T-cell (primary cell): Measurements from ENCODE around the gene PTPRJ. TPM values are rescaled to one million over a fixed set of nuclear protein-coding genes. Genes with fewer than 3 reads are reported as not detected.

Source experiments
- ATAC-seq, 4 experiments: fragments of 200-7000 bp in 3 of 4; fragments of 150-1000 bp in 1 of 4; cut with Tn5 transposase; replicated peaks in 1 of 4; 1 replicate in 3 of 4; 2 replicates in 1 of 4; pipeline ENCODE4 v1.10.0; 2021; ENCODE audit warnings: moderate library complexity in 3 of 4, mild to moderate bottlenecking in 2 of 4, moderate number of reproducible peaks in 1 of 4
- CTCF ChIA-PET, 2 donors: fragments of 300-600 bp; sonication (Branson Sonifier 250); formaldehyde crosslinking; loops; one replicate each; lab custom pipeline; 2022; ENCODE audit warnings: antibody characterized with exemption in 2 of 2; lab: Charles Lee
- POLR2A ChIA-PET, 2 donors: fragments of 300-600 bp; sonication (Branson Sonifier 250); formaldehyde crosslinking; loops; one replicate each; lab custom pipeline; 2022; ENCODE audit warnings: antibody characterized with exemption in 2 of 2; lab: Charles Lee
- DNase-seq, 35 experiments: peaks; one replicate each; pipeline versions ENCODE4 v3.0.0 to v3.0.0-alpha.2; 2013 to 2023
- H3K27ac ChIP-seq: one replicate; pipeline ENCODE4 v1.5.1; 2013; ENCODE audit warnings: low read length
- H3K27me3 ChIP-seq, 2 experiments: replicated peaks in 1 of 2; 1 replicate in 1 of 2; 2 replicates in 1 of 2; pipeline versions ENCODE4 v1.6.1 to v1.7.0; 2013; ENCODE audit warnings: low read length in 1 of 2, mixed read lengths in 1 of 2; ENCODE audit not compliant: control insufficient read depth in 2 of 2, insufficient read depth in 2 of 2; ENCODE audit errors: extremely low read depth in 1 of 2
- H3K36me3 ChIP-seq, 2 donors: 1 replicate in 1 of 2; 2 replicates in 1 of 2; pipeline versions ENCODE4 v1.6.1 to v1.7.0; 2013; ENCODE audit warnings: low read length in 1 of 2; ENCODE audit not compliant: control insufficient read depth in 2 of 2, insufficient read depth in 1 of 2; ENCODE audit errors: extremely low read depth in 1 of 2
- H3K4me1 ChIP-seq, 2 experiments: 1 replicate in 1 of 2; 2 replicates in 1 of 2; pipeline versions ENCODE4 v1.6.1 to v1.7.0; 2013; ENCODE audit warnings: low read length in 2 of 2, mixed read lengths in 1 of 2; ENCODE audit not compliant: insufficient read depth in 2 of 2, control insufficient read depth in 1 of 2; ENCODE audit errors: extremely low read depth in 1 of 2
- H3K4me3 ChIP-seq, 2 donors: 1 replicate in 1 of 2; 2 replicates in 1 of 2; pipeline versions ENCODE4 v1.5.1 to v1.7.0; 2013; ENCODE audit warnings: mild to moderate bottlenecking in 2 of 2, low read length in 1 of 2, moderate library complexity in 1 of 2; ENCODE audit not compliant: control insufficient read depth in 1 of 2; ENCODE audit errors: extremely low read depth in 1 of 2
- H3K9me3 ChIP-seq: 2 replicates; pipeline ENCODE4 v1.7.0; 2013
- H3K27ac Mint-ChIP-seq, 2 donors: one replicate each; pipeline ENCODE4 v1.8.0; 2020 to 2021; ENCODE audit warnings: mild to moderate bottlenecking in 2 of 2, mixed read lengths in 2 of 2
- H3K27me3 Mint-ChIP-seq, 2 donors: one replicate each; pipeline ENCODE4 v1.8.0; 2021 to 2022; ENCODE audit warnings: mixed read lengths in 2 of 2
- H3K36me3 Mint-ChIP-seq: one replicate; pipeline ENCODE4 v1.8.0; 2021; ENCODE audit warnings: mixed read lengths
- H3K4me1 Mint-ChIP-seq, 3 donors: one replicate each; pipeline ENCODE4 v1.8.0; 2020 to 2022; ENCODE audit warnings: mixed read lengths in 3 of 3, mild to moderate bottlenecking in 1 of 3
- H3K4me3 Mint-ChIP-seq, 3 donors: one replicate each; pipeline ENCODE4 v1.8.0; 2020 to 2022; ENCODE audit warnings: mild to moderate bottlenecking in 3 of 3, mixed read lengths in 3 of 3, moderate library complexity in 3 of 3
- H3K9me3 Mint-ChIP-seq, 3 donors: one replicate each; pipeline ENCODE4 v1.8.0; 2020 to 2022; ENCODE audit warnings: mixed read lengths in 3 of 3
- WGBS: methylation state at CpG from one replicate; pipeline ENCODE4 v1.1.5; 2013; ENCODE audit warnings: missing lambda C conversion rate; ENCODE audit not compliant: insufficient coverage; 5-methylcytosine and 5-hydroxymethylcytosine counted together
- total RNA-seq, 35 experiments: library from RNA in 6 of 35; stranded (reverse) in 6 of 35; fragments of 120-200 nt in 1 of 35; gene quantifications; one replicate each; pipeline versions ENCODE4 v1.2.1 to v1.2.4 and lab custom pipeline; 2013 to 2026

The PTPRJ gene
- total RNA-seq, 5 donors from 2014 or later (not counting 1 experiment from before 2014, with no cell fraction given) = 44.8 to 71.0 (median 57.9) TPM

- peak overlapping the region in 1 of 2 donors; percentile 20 for H3K4me3 ChIP-seq
- H3K9me3 ChIP-seq = no peaks in the 10 kb centered on the region
- Mint-ChIP-seq H3K9me3 (no peaks in the 10 kb centered on the region), H3K27me3 (no peaks in the 10 kb centered on the region), H3K27ac (peak overlapping the region; percentile 92 to 100), H3K36me3 (no peaks in the 10 kb centered on the region), H3K4me1 (peaks cover 84 to 95% (median 85%) of the 10 kb centered on the region in 3 donors), H3K4me3 (peak overlapping the region; percentile 57 to 73 (median 72))
- 13% methylated on average over 3 of the region's 4 CpGs for WGBS
- CTCF ChIA-PET = interaction anchor here in 1 of 2 donors (1.8 to 3.0 kb wide), 4 partner anchors 10 to 105 kb away, joined by 8 to 19 read pairs (median 12); no protein-coding TSS in a partner anchor
- no peaks in the 10 kb centered on the region for H3K36me3 ChIP-seq
- POLR2A ChIA-PET = interaction anchor here in 1 of 2 donors (0.5 to 2.4 kb wide), 3 partner anchors 10 to 21 kb away, joined by 5 to 11 read pairs (median 6); no protein-coding TSS in a partner anchor
- ATAC-seq (no peak), DNase-seq (peak in 1 of 35 experiments; percentile 44)
- H3K4me1 ChIP-seq = peaks cover 70 to 92% of the 10 kb centered on the region in 2 experiments
- H3K27ac ChIP-seq = peak overlapping the region; percentile 92
- H3K27me3 ChIP-seq = no peaks in the 10 kb centered on the region
These were observed 22.2 kb downstream of the PTPRJ start for GRCh38 chr11:48002561-48002960.

DNA sequence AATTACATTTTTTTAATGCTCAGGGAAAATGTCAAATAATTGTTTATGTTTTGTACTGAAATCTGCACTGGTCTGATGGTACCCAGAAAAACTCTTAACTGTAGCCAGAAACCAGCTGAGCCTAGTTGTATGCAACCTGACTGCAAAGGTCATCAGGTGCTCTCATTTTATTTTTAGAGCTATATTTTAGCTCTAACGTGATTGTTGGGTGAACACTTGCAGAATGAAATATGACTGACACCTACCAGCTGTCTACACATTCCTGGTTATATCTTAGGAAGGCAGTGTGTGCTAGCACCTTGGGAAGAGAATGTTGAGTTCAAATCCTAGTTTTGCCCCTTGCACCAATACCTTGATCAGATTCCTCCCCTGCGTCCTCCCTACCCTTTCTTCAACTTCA is 23.6 kb downstream of the PTPRJ start:
- no peaks in the 10 kb centered on the region for H3K36me3 Mint-ChIP-seq
- no peaks in the 10 kb centered on the region for H3K9me3 ChIP-seq
- no peak overlapping the region for H3K4me3 ChIP-seq
- ChIA-PET CTCF (interaction anchor here in 1 of 2 donors (1.2 kb wide), 1 partner anchor 20 kb away, joined by 3 read pairs; no protein-coding TSS in a partner anchor), POLR2A (interaction anchor here (0.6 to 1.1 kb wide), 3 partner anchors 9 to 149 kb away, joined by 3 to 4 read pairs (median 3); no protein-coding TSS in a partner anchor)
- peaks cover 79 to 93% (median 82%) of the 10 kb centered on the region in 3 donors for H3K4me1 Mint-ChIP-seq
- H3K27me3 ChIP-seq = no peaks in the 10 kb centered on the region
- no peaks in the 10 kb centered on the region for H3K36me3 ChIP-seq
- H3K27me3 Mint-ChIP-seq = no peaks in the 10 kb centered on the region
- H3K27ac Mint-ChIP-seq = peak overlapping the region; percentile 97 to 99
- no peak for ATAC-seq
- peak overlapping the region; percentile 92 for H3K27ac ChIP-seq
- H3K4me1 ChIP-seq = peaks cover 63 to 96% of the 10 kb centered on the region in 2 experiments
- DNase-seq = no peak
- no CpG with 5 or more reads among the region's 2 CpGs for WGBS
- H3K4me3 Mint-ChIP-seq = peak overlapping the region in 2 of 3 donors; percentile 47 to 79
- H3K9me3 Mint-ChIP-seq = no peaks in the 10 kb centered on the region

- no peak for ATAC-seq
- no peaks in the 10 kb centered on the region for H3K27me3 ChIP-seq
- Mint-ChIP-seq H3K27ac (peak overlapping the region; percentile 97 to 99), H3K4me1 (peaks cover 74 to 93% (median 82%) of the 10 kb centered on the region in 3 donors), H3K36me3 (no peaks in the 10 kb centered on the region), H3K27me3 (no peaks in the 10 kb centered on the region), H3K4me3 (peak overlapping the region; percentile 28 to 79 (median 47)), H3K9me3 (no peaks in the 10 kb centered on the region)
- no peaks in the 10 kb centered on the region for H3K36me3 ChIP-seq
- no CpG with 5 or more reads among the region's 2 CpGs for WGBS
- H3K4me1 ChIP-seq = peaks cover 58 to 96% of the 10 kb centered on the region in 2 experiments
- no peak for DNase-seq
- no peak overlapping the region for H3K4me3 ChIP-seq
- peak overlapping the region; percentile 92 for H3K27ac ChIP-seq
- ChIA-PET CTCF (interaction anchor here in 1 of 2 donors (1.2 kb wide), 1 partner anchor 21 kb away, joined by 3 read pairs; no protein-coding TSS in a partner anchor), POLR2A (interaction anchor here in 1 of 2 donors (1.1 kb wide), 1 partner anchor 9 kb away, joined by 3 read pairs; no protein-coding TSS in a partner anchor)
- no peaks in the 10 kb centered on the region for H3K9me3 ChIP-seq
These were observed 24.1 kb downstream of the PTPRJ start for GRCh38 chr11:48004456-48004855.

GRCh38 chr11:48005136-48005535 is 24.8 kb downstream of the PTPRJ start:
- no peaks in the 10 kb centered on the region for H3K36me3 ChIP-seq
- H3K27me3 ChIP-seq = no peaks in the 10 kb centered on the region
- ATAC-seq = no peak
- Mint-ChIP-seq H3K4me3 (peak overlapping the region; percentile 52 to 79 (median 69)), H3K4me1 (peaks cover 67 to 91% (median 82%) of the 10 kb centered on the region in 3 donors), H3K27ac (peak overlapping the region; percentile 97 to 99), H3K36me3 (no peaks in the 10 kb centered on the region), H3K27me3 (no peaks in the 10 kb centered on the region), H3K9me3 (no peaks in the 10 kb centered on the region)
- ChIA-PET POLR2A (no interaction called here), CTCF (interaction anchor here in 1 of 2 donors (0.6 to 1.2 kb wide), 2 partner anchors 21 to 22 kb away, joined by 3 to 4 read pairs; no protein-coding TSS in a partner anchor)
- H3K4me1 ChIP-seq = peaks cover 54 to 96% of the 10 kb centered on the region in 2 experiments
- H3K27ac ChIP-seq = peak overlapping the region; percentile 92
- no peaks in the 10 kb centered on the region for H3K9me3 ChIP-seq
- no peak overlapping the region for H3K4me3 ChIP-seq
- 71% methylated on average over 1 of the region's 4 CpGs for WGBS
- peak in 6 of 35 experiments; percentile 13 to 64 (median 26) for DNase-seq

- WGBS = 43% methylated on average over 3 of the region's 4 CpGs
- Mint-ChIP-seq H3K36me3 (peaks cover 1% of the 10 kb centered on the region), H3K4me3 (peak overlapping the region; percentile 52 to 79 (median 69)), H3K4me1 (peaks cover 62 to 86% (median 77%) of the 10 kb centered on the region in 3 donors), H3K27me3 (no peaks in the 10 kb centered on the region), H3K27ac (peak overlapping the region; percentile 97 to 99), H3K9me3 (no peaks in the 10 kb centered on the region)
- DNase-seq = no peak
- Histone ChIP-seq H3K27me3 (no peaks in the 10 kb centered on the region), H3K4me3 (no peak overlapping the region), H3K27ac (peak overlapping the region; percentile 92), H3K4me1 (peaks cover 47 to 96% of the 10 kb centered on the region in 2 experiments), H3K36me3 (no peaks in the 10 kb centered on the region), H3K9me3 (no peaks in the 10 kb centered on the region)
- ChIA-PET POLR2A (no interaction called here), CTCF (interaction anchor here in 1 of 2 donors (0.6 to 0.7 kb wide), 2 partner anchors 22 to 72 kb away, joined by 3 to 4 read pairs; no protein-coding TSS in a partner anchor)
- ATAC-seq = no peak
These were observed 25.5 kb downstream of the PTPRJ start for GRCh38 chr11:48005831-48006270.

- Histone ChIP-seq H3K27ac (peak overlapping the region; percentile 92), H3K27me3 (no peaks in the 10 kb centered on the region), H3K9me3 (no peaks in the 10 kb centered on the region), H3K4me1 (peaks cover 43 to 96% of the 10 kb centered on the region in 2 experiments), H3K4me3 (no peak overlapping the region), H3K36me3 (no peaks in the 10 kb centered on the region)
- DNase-seq (peak in 2 of 35 experiments; percentile 37 to 45), ATAC-seq (peak in 2 of 4 experiments; percentile 11 to 17)
- ChIA-PET POLR2A (interaction anchor here in 1 of 2 donors (0.6 kb wide), 1 partner anchor 72 kb away, joined by 3 read pairs; no protein-coding TSS in a partner anchor), CTCF (interaction anchor here (0.7 to 1.0 kb wide), 3 partner anchors 9 to 102 kb away, joined by 3 read pairs; no protein-coding TSS in a partner anchor)
- WGBS = 41% methylated on average over 3 of the region's 5 CpGs
- Mint-ChIP-seq H3K4me1 (peaks cover 61 to 86% (median 78%) of the 10 kb centered on the region in 3 donors), H3K36me3 (peaks cover 2% of the 10 kb centered on the region), H3K27ac (peak overlapping the region; percentile 97 to 99), H3K4me3 (peak overlapping the region; percentile 52 to 79 (median 69)), H3K27me3 (no peaks in the 10 kb centered on the region), H3K9me3 (no peaks in the 10 kb centered on the region)
These were observed 26.1 kb downstream of the PTPRJ start for GRCh38 chr11:48006301-48006992.
